NCI-H748 (cell line): ENCODE results near the gene ITGB8.

Source experiments
- DNase-seq: peaks from one replicate; lab custom pipeline; 2025; ENCODE audit not compliant: unreplicated experiment; lab: John Stamatoyannopoulos, UW

ITGB8 gene

GRCh38 chr7:20307119-20307518 is 23.6 kb upstream of the ITGB8 start:
- peak; percentile 83 for DNase-seq

GRCh38 chr7:20307901-20308300 is 22.8 kb upstream of the ITGB8 start:
- DNase-seq = peak; percentile 81

- no peak for DNase-seq
Observed at GRCh38 chr7:20310301-20310700, 20.4 kb upstream of the ITGB8 start.

GRCh38 chr7:20310963-20311742 is 19.5 kb upstream of the ITGB8 start:
- DNase-seq = peak; percentile 70

GRCh38 chr7:20311743-20312042 is 19.0 kb upstream of the ITGB8 start:
- no peak for DNase-seq

GRCh38 chr7:20312562-20312961 is 18.1 kb upstream of the ITGB8 start:
- no peak for DNase-seq

GRCh38 chr7:20313626-20314025 is 17.1 kb upstream of the ITGB8 start:
- no peak for DNase-seq

GRCh38 chr7:20314198-20314597 is 16.5 kb upstream of the ITGB8 start:
- no peak for DNase-seq

- DNase-seq = peak; percentile 61
Observed at GRCh38 chr7:20316706-20317105, 14.0 kb upstream of the ITGB8 start.

- no peak for DNase-seq
Observed at GRCh38 chr7:20317413-20317812, 13.3 kb upstream of the ITGB8 start.

GRCh38 chr7:20318933-20319332 is 11.8 kb upstream of the ITGB8 start:
- DNase-seq = no peak

GRCh38 chr7:20320322-20320721 is 10.4 kb upstream of the ITGB8 start:
- DNase-seq = no peak

- no peak for DNase-seq
Observed at GRCh38 chr7:20320786-20321185, 9.9 kb upstream of the ITGB8 start.

GRCh38 chr7:20323595-20323994 is 7.1 kb upstream of the ITGB8 start:
- no peak for DNase-seq

GRCh38 chr7:20326342-20326741 is 4.4 kb upstream of the ITGB8 start:
- DNase-seq = no peak

- DNase-seq = no peak
Observed at GRCh38 chr7:20327055-20327454, 3.6 kb upstream of the ITGB8 start.

- no peak for DNase-seq
Observed at GRCh38 chr7:20328027-20328426, 2.7 kb upstream of the ITGB8 start.

- DNase-seq = no peak
Observed at GRCh38 chr7:20328692-20329091, 2.0 kb upstream of the ITGB8 start.

GRCh38 chr7:20329389-20330238 is 1.1 kb upstream of the ITGB8 start:
- peak; percentile 93 for DNase-seq

GRCh38 chr7:20330928-20331909 is 519 bp downstream of the ITGB8 start:
- DNase-seq = peak; percentile 88
